LNCaP clone FGC (cell line): ENCODE data around the gene CPT1C.

Experiments used
- DNase-seq: peaks from one replicate; pipeline ENCODE4 v3.0.0-alpha.2; 2011; ENCODE audit warnings: low read depth
- H3K4me3 ChIP-seq: 2 replicates; pipeline ENCODE4 v1.5.1; 2011; ENCODE audit warnings: mild to moderate bottlenecking, low read depth, low read length, control low read depth
- CTCF ChIP-seq: IDR thresholded peaks from 2 replicates; pipeline ENCODE4 v1.5.1; 2012; ENCODE audit warnings: mild to moderate bottlenecking; ENCODE audit not compliant: control insufficient read depth, insufficient read depth; ENCODE audit errors: extremely low read depth

Gene CPT1C

DNA sequence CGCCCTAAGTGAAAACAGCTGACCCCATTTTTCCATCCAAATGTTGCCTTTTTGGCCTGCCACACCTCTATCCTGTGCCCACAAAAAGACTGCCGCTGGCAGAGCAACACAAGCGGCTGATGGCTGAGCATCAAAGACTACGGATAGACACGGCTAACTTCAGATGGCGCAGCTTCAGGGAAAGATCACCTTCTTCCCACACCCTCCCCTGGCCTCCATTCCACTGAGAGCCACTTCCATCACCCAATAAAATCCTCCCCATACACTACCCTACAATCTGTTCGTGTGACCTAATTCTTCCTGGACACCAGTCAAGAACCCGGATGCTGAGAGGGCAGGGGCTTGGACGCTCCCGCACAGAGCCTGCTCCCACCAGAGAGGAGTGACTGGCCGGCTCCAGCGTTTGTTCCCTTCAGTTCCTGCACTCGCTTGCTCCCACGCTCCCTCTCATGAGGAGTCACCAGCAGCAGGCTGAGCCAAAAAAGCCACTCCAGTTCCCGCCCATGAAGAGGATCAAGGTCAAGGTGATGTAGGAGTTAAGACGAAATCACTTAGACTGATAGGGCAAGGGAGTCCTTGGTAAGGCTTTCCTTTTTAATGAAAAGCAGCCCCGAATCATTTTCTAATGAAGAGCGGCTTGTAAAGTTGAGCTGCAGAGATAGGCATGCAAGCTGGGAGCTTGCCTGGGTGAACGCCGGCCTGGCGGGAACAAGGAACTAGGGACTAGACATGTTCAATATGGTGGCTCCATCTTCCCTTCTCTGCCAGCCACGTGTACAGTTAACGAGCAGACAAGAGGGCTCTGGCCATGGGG lies 36.5 kb downstream of the CPT1C start:
- H3K4me3 ChIP-seq = no peak overlapping the region
- no peak for TF ChIP-seq CTCF
- no peak for DNase-seq

DNA sequence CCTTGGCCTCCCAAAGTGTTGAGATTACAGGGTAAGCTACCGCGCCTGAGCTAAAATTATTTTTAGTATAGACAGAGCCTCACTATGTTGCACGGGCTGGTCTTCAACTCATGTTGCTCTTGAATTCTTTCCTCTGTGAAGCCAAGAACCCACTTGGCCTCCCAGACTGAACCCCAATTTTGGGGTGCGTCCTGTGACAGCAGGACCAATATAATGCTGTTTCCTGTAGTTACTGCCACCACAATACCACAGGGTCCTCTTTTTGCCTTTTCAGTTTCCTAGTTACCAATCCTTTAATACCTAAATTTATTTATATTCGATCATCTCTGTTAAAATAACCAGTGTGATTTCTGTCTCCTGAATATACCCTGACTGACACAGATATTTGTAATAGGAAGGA lies 39.2 kb downstream of the CPT1C start:
- DNase-seq = no peak
- TF ChIP-seq CTCF = no peak
- no peak overlapping the region for H3K4me3 ChIP-seq

DNA sequence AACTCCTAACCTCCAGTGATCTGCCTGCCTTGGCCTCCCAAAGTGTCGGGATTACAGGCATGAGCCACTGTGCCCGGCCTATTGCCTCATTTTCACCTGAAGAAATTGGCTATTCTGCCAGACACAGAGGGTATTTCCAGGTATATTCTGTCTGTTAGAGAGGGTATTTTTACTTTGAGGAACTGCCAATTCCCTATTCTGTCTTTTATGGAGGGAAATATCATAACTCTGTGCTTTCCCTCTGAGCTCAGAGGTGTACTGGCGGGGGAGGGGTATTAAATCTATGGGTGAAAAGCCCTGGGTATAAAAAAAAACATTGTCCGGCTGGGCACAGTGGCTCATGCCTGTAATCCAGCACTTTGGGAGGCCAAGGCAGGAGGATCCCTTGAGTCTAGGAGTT lies 47.4 kb downstream of the CPT1C start:
- DNase-seq = no peak
- TF ChIP-seq CTCF = no peak

GRCh38 chr19:49739098-49739497 lies 48.2 kb downstream of the CPT1C start:
- DNase-seq = no peak
- TF ChIP-seq CTCF = no peak
- no peak overlapping the region for H3K4me3 ChIP-seq

More for the DNA sequence above, 47.4 kb downstream of the CPT1C start:
- no peak overlapping the region for H3K4me3 ChIP-seq

DNA sequence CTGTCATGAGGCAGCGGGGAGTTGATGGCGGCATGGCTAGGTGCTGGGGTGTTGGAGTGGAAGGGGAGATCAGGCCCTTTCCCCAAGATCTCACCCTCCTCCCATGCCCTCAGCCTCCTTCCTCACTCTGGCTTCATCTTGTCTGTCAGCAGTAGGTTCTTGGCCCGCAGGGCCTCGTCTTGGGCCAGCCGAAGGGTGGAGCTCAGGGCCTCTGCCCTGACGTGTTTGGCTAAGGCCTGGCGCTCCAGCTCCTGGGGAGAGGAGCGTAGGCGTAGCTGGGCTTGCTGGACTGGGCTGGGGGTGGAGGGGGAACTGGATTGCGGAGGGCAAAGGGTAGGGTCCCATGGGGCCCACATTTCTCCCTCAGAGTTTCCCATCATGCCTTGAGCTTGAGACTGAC lies 49.0 kb downstream of the CPT1C start:
- DNase-seq = no peak
- H3K4me3 ChIP-seq = no peak overlapping the region
- no peak for TF ChIP-seq CTCF

DNA sequence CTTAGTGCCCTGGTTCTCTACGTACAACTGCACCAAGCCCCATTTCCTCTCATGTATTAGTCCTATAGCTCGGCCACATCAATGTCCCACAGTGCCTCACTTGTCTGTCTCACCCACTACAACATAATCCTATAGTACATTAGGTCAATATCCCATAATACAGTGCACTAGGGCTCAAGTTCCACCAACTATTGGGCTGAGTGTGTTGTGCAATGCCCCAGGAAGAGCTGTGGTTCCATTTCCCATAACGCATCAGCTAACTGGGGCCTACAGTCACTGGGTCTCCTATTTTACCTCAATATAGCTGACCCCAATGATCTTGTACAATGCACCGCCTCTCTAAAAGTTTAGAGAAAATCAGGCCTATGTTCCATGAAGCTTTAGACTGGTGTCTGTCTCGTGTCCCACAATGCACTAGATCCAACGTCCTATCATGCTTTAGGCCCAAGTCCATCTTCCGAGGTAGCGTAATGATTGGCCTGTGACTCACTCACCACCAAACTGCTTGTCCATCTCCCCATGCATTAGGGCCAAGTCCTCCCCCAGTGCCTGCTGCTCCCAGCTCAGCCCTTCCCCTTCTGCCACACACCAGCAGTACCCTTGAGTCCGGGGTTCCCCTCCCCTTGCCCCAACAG lies 50.4 kb downstream of the CPT1C start:
- DNase-seq = no peak
- no peak overlapping the region for H3K4me3 ChIP-seq
- no peak for TF ChIP-seq CTCF
